ENCODE data around the gene CLASP1.

GRCh38 chr2:121603185-121603584, 46.1 kb downstream of the CLASP1 start:
- TF ChIP-seq CTCF (IDR thresholded peaks at IDR 0.05; ENCODE audit: low read length) (no peak), EZH2 (IDR thresholded peaks at IDR 0.05; ENCODE audit: borderline replicate concordance, low read length) (no peak)

Data from OCI-LY1 (cell line).